ENCODE data around the gene CDC45. TPM values are rescaled to one million over a fixed set of nuclear protein-coding genes. Genes with fewer than 3 reads are reported as not detected.

The CDC45 gene
- total and polyA plus RNA-seq, 12 donors = 0.87 to 7.7 (median 1.4) TPM; not detected in 1

- DNase-seq = peak; percentile 77 to 91 (median 86)
- TF ChIP-seq POLR2A (IDR thresholded peaks at IDR 0.05) (peak; percentile 15 to 44), CTCF (IDR thresholded peaks at IDR 0.05) (no peak)
- H3K27me3 ChIP-seq = no peaks in the 10 kb centered on the region
- H3K4me1 ChIP-seq (replicated peaks in 1 of 2) = peaks cover 15 to 21% of the 10 kb centered on the region in 2 donors
- 0 to 1% (median 0%) methylated on average over 6 to 42 of the region's 42 CpGs for WGBS, 4 donors
- H3K27ac ChIP-seq = peak within 1 kb of the TSS; percentile 94 to 100 (median 98)
- intact Hi-C loops (cut with DNase I) = loop anchor here in 1 of 2 donors (10.0 kb wide), 1 partner anchor 184 kb away; the partner anchor contains the start of gene CLTCL1
- H3K4me3 ChIP-seq = peak within 1 kb of the TSS; percentile 10 to 91 (median 75)
- H3K36me3 ChIP-seq (replicated peaks in 1 of 2) = peaks cover 0 to 12% of the 10 kb centered on the region in 2 donors
- H3K9me3 ChIP-seq (replicated peaks in 1 of 3) = no peaks in the 10 kb centered on the region
These were observed 792 bp upstream of the CDC45 start, which contains the start of gene UFD1 for GRCh38 chr22:19478901-19479354. Gene UFD1, minus strand, starts transcription at chr22:19479193. Its CDS starts 108 bp downstream, at chr22:19479085.

GRCh38 chr22:19480173-19480568, 451 bp downstream of the CDC45 start:
- H3K36me3 ChIP-seq (replicated peaks in 1 of 2) = peaks cover 0 to 3% of the 10 kb centered on the region in 2 donors
- no peak for DNase-seq
- intact Hi-C loops (cut with DNase I) = loop anchor here in 1 of 2 donors (10.0 kb wide), 1 partner anchor 145 kb away; no protein-coding TSS in a partner anchor
- H3K4me1 ChIP-seq (replicated peaks in 1 of 2) = peaks cover 15 to 21% of the 10 kb centered on the region in 2 donors
- H3K27ac ChIP-seq = no peak overlapping the region
- peak overlapping the region in 1 of 4 donors; percentile 49 for H3K4me3 ChIP-seq
- no peak for TF ChIP-seq POLR2A (IDR thresholded peaks at IDR 0.05)
- WGBS, 4 donors = 0 to 2% (median 1%) methylated on average over 12 to 15 of the region's 15 CpGs
- H3K27me3 ChIP-seq = no peaks in the 10 kb centered on the region
- H3K9me3 ChIP-seq (replicated peaks in 1 of 3) = no peaks in the 10 kb centered on the region

- H3K4me3 ChIP-seq = no peak overlapping the region
- no peak for TF ChIP-seq CTCF (IDR thresholded peaks at IDR 0.05)
- no peak for TF ChIP-seq POLR2A (IDR thresholded peaks at IDR 0.05)
- H3K27ac ChIP-seq = no peak overlapping the region
These were observed 1.1 kb downstream of the CDC45 start for GRCh38 chr22:19480789-19481188.

GRCh38 chr22:19482297-19482696, 2.6 kb downstream of the CDC45 start:
- TF ChIP-seq POLR2A (IDR thresholded peaks at IDR 0.05) (no peak), CTCF (IDR thresholded peaks at IDR 0.05) (no peak)
- peak in 1 of 7 donors; percentile 33 for DNase-seq
- Histone ChIP-seq H3K36me3 (replicated peaks in 1 of 2) (no peaks in the 10 kb centered on the region), H3K4me1 (replicated peaks in 1 of 2) (peaks cover 14 to 17% of the 10 kb centered on the region in 2 donors), H3K27me3 (no peaks in the 10 kb centered on the region), H3K9me3 (replicated peaks in 1 of 3) (no peaks in the 10 kb centered on the region), H3K4me3 (no peak overlapping the region), H3K27ac (no peak overlapping the region)
- intact Hi-C loops (cut with DNase I) = loop anchor here in 1 of 2 donors (10.0 kb wide), 1 partner anchor 143 kb away; no protein-coding TSS in a partner anchor
- WGBS, 4 donors = 88 to 92% (median 90%) methylated on average over 9 of the region's 9 CpGs

More at GRCh38 chr22:19480789-19481188, 1.1 kb downstream of the CDC45 start:
- Histone ChIP-seq H3K4me1 (replicated peaks in 1 of 2) (peaks cover 15 to 21% of the 10 kb centered on the region in 2 donors), H3K27me3 (no peaks in the 10 kb centered on the region), H3K36me3 (replicated peaks in 1 of 2) (no peaks in the 10 kb centered on the region), H3K9me3 (replicated peaks in 1 of 3) (no peaks in the 10 kb centered on the region)
- DNase-seq = peak in 1 of 7 donors; percentile 7
- intact Hi-C loops (cut with DNase I) = loop anchor here in 1 of 2 donors (10.0 kb wide), 1 partner anchor 144 kb away; no protein-coding TSS in a partner anchor
- WGBS, 4 donors = 65 to 74% (median 68%) methylated on average over 10 of the region's 10 CpGs

All from adrenal gland (tissue), 12 donors.